Gastrocnemius medialis (tissue), 4 donors: ENCODE data around the gene MYL7.

Experiments used
- CTCF ChIP-seq, 5 experiments: fragments of 450-650 bp in 3 of 5; fragments of 200-600 bp in 2 of 5; sonication (generic) in 2 of 5; IDR thresholded peaks in 4 of 5; conservative IDR thresholded peaks in 1 of 5; 1 replicate in 4 of 5; 2 replicates in 1 of 5; pipeline ENCODE4 v1.5.1; 2016 to 2019; ENCODE audit warnings: antibody characterized with exemption in 5 of 5, mild to moderate bottlenecking in 3 of 5, moderate library complexity in 3 of 5
- POLR2A ChIP-seq, 2 donors: fragments of 450-650 bp; IDR thresholded peaks; one replicate each; pipeline ENCODE4 v1.6.1; 2017; ENCODE audit warnings: antibody characterized with exemption in 2 of 2, mild to moderate bottlenecking in 2 of 2, moderate library complexity in 2 of 2

GRCh38 chr7:44102846-44103565 lies 38.1 kb downstream of the MYL7 start:
- no peak for TF ChIP-seq CTCF (IDR thresholded peaks at IDR 0.05 in 4 of 5, conservative IDR thresholded peaks at IDR 0.05 in 1 of 5)
- TF ChIP-seq POLR2A (IDR thresholded peaks at IDR 0.05), result no peak
